Measurements from ENCODE around the gene ITGAL.
A peak's percentile ranks its signal among the peaks of the same experiment; 100 is the strongest.
"Not testable (repeated sequence)": the region's sequence is repeated elsewhere in the genome, so short reads cannot be mapped to it uniquely, and the experiment has no call there.

Gene ITGAL

DNA sequence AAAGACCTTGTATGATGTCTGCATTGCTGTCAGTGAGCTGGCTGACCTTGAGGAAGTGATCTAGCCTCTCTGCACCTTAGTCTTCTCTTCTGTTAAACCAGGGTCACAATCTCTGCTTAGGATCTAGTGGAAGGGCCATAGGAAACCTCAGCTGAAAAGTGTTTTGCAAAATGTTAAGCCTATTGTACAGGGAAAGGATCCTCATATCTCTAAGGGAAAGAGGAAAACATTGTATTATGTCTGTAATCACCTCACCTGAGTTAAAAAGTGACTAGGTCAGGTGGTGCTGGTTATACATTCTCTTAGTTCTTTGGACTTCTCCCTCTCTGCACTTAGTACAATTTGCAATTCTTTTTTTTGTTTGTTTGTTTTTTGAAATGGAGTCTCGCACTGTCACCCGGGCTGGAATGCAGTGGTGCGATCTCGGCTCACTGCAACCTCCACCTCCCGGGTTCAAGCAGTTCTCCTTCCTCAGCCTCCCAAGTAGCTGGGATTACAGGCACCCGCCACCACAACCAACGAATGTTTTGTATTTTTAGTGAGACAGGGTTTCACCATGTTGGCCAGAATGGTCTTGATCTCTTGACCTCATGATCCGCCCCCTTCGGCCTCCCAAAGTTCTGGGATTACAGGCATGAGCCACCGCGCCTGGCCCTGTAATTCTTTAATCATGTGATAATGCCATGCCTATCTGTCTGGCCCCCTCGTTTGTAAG is 24.9 kb upstream of the ITGAL start:
- H3K9me3 Mint-ChIP-seq = no peaks in the 10 kb centered on the region
- H3K36me3 Mint-ChIP-seq = peaks cover 31% of the 10 kb centered on the region
- no peak overlapping the region for H3K27ac Mint-ChIP-seq
- no peak overlapping the region for H3K4me3 Mint-ChIP-seq
- no peak for ATAC-seq
- peaks cover 55% of the 10 kb centered on the region for H3K4me1 Mint-ChIP-seq
- no peak for DNase-seq (ENCODE audit: low spot score in 2 of 2)

DNA sequence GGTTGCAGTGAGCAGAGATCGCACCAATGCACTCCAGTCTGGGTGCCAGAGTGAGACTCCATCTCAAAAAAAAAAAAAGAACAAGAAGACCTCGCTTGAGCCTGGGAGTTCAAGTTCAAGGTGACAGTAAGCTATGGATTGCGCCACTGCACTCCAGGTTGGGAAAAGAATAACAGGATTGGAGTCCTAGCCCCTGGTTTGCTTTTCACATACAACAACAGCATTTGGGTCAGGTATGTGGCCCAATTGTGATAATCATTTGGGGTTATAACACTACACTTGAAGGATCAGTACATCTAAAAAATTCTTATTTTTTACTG is 23.5 kb upstream of the ITGAL start:
- Mint-ChIP-seq H3K27ac (no peak overlapping the region), H3K36me3 (peaks cover 19% of the 10 kb centered on the region), H3K4me3 (no peak overlapping the region), H3K4me1 (peaks cover 49% of the 10 kb centered on the region), H3K9me3 (no peaks in the 10 kb centered on the region)
- ATAC-seq (no peak), DNase-seq (ENCODE audit: low spot score in 2 of 2) (no peak)

DNA sequence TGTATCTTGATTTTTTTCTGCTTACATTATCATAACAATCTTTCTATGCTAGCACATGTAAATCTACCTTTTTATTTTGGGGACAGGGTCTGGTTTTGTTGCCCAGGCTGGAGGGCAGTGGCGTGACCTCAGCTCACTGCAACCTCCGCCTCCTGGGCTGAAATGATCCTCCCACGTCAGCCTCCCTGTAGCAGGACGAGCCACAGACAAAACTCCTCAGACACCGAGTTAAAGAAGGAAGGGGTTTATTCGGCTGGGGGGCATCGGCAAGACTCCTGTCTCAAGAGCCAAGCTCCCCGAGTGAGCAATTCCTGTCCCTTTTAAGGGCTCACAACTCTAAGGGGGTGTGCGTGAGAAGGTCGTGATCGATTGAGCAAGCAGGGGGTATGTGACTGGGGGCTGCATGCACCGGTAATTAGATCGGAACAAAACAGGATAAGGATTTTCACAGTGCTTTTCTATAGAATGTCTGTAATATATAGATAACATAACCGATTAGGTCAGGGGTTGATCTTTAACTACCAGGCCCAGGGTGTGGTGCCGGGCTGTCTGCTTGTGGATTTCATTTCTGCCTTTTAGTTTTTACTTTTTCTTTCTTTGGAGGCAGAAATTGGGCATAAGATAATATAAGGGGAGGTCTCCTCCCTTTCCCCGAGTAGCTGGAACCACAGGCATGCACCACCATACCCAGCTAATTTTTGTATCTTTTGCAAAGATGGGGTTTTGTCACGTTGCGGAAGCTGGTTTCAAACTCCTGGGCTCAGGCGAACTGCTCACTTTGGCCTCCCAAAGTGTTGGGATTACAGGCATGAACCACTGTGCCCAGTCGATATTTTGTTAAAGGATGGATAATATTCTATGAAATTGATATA is 19.6 kb upstream of the ITGAL start:
- H3K9me3 Mint-ChIP-seq; ATAC-seq; DNase-seq (ENCODE audit: low spot score in 2 of 2); H3K36me3 Mint-ChIP-seq; H3K4me3 Mint-ChIP-seq: not testable (repeated sequence)
- Mint-ChIP-seq H3K27ac (peak overlapping the region; percentile 34), H3K4me1 (peaks cover 64% of the 10 kb centered on the region)

DNA sequence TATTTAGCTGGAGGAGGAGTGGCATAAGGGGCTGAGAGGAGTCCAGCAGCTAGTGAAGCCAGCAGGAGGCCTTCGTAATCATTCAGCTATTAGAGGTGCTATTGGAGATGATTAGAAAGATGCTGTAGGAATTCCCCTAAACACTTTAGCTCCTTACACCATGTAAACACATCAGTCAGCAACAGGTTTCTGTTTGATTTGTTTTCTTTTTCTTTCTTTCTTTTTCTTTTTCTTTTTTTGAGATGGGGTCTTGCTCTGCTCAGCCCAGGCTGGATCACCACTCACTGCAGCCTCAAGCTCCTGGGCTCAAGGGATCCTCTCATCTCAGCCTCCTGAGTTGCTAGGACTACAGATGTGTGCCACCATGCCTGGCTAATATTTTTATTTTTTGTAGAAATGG is 16.2 kb upstream of the ITGAL start:
- peaks cover 10% of the 10 kb centered on the region for H3K36me3 Mint-ChIP-seq
- peak; percentile 40 for ATAC-seq
- H3K4me3 Mint-ChIP-seq = peak overlapping the region; percentile 64
- peak overlapping the region; percentile 87 for H3K27ac Mint-ChIP-seq
- DNase-seq (ENCODE audit: low spot score in 2 of 2) = no peak
- H3K4me1 Mint-ChIP-seq = peaks cover 75% of the 10 kb centered on the region
- no peaks in the 10 kb centered on the region for H3K9me3 Mint-ChIP-seq

DNA sequence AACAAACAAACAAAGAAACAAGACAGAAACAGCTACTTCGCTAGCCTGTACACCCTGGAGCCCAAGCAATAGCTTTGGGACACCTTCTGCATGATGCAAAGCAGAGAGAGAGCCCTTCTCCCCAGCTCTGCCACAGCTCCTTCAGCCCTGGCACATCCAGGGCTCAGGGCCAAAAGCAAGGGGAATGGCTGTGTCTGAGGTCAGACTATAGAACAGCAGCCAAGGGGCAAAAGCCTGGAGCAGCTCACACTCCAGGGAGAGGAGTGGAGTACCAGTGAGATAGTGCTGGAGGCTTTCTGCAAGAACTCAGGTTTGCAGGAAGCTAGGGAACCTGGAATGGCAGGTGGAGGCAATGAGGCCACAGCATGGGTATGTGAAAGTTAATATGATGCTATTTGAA is 15.3 kb upstream of the ITGAL start:
- H3K36me3 Mint-ChIP-seq = peaks cover 10% of the 10 kb centered on the region
- peak overlapping the region; percentile 64 for H3K4me3 Mint-ChIP-seq
- peaks cover 78% of the 10 kb centered on the region for H3K4me1 Mint-ChIP-seq
- ATAC-seq (no peak), DNase-seq (ENCODE audit: low spot score in 2 of 2) (no peak)
- H3K27ac Mint-ChIP-seq = peak overlapping the region; percentile 87
- no peaks in the 10 kb centered on the region for H3K9me3 Mint-ChIP-seq

DNA sequence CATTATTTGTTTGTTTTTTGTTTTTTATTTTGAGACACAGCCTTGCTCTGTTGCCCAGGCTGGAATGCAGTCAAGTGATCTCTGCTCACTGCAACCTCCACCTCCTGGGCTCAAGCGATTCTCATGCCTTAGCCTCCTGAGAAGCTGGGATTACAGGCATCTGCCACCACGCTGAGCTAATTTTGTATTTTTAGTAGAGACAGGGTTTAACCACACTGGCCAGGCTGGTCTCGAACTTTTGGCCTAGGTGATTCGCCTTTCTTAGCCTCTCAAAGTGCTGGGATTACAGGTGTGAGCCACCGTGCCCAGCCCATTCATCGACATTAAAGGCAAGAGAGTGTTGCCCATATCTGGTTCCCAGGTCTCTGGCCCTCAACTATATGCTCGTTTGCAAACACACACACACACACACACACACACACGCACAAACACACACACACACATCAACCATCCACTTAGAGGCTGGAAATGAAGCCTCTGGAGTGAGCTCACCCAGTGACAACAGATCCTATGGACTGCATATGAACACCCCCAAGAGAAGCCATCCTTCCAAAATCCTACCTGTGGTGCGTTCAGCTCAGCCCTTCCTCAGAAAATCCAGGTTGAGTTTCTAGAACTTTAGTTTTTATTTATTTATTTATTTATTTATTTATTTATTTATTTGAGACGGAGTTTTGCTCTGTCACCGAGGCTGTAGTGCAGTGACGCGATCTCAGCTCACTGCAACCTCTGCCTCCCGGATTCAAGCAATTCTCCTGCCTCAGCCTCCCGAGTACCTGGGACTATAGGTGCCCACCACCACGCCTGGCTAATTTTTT is 14.6 kb upstream of the ITGAL start:
- peak overlapping the region; percentile 95 for H3K27ac Mint-ChIP-seq
- peaks cover 71% of the 10 kb centered on the region for H3K4me1 Mint-ChIP-seq
- peak overlapping the region; percentile 64 for H3K4me3 Mint-ChIP-seq
- H3K36me3 Mint-ChIP-seq = peaks cover 10% of the 10 kb centered on the region
- H3K9me3 Mint-ChIP-seq = no peaks in the 10 kb centered on the region
- DNase-seq (ENCODE audit: low spot score in 2 of 2) (no peak), ATAC-seq (no peak)

DNA sequence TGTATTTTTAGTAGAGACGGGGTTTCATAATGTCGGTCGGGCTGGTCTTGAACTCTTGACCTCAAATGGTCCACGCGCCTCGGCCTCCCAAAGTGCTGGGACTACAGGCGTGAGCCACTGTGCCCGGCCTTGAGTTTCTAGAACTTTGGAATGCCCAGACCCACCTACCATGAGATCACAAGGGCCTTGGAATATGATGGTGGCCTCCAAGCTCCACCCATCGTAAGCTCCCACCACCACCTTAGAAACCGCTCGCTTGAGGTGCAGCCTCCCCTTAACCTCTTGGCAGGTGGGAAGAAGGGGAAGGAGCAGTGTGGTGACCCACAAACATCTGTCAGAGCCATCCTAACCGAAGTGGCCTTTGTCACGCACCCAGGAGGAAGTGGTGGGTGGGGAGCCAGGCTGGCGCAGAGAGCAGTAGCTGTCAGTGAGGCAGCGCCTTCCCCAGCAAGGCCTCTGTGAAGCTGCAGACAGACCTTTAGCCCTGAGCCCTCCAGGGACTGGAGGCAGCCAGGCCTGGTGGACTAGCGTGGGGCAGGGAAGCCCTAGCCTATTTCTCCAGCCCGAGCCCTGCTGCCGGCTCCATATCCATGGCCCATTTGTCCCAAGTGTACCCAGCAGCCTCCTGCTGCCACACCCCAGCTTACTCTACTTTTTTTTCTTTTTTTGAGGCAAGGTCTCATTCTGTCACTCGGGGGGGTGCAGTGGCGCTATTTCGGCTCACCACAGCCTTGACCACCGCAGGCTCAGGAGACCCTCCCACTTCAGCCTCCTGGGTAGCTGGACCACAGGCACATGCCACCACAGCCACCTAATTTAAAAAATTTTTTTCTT is 13.8 kb upstream of the ITGAL start:
- DNase-seq (ENCODE audit: low spot score in 2 of 2) = peak; percentile 77 to 94
- H3K4me1 Mint-ChIP-seq = peaks cover 70% of the 10 kb centered on the region
- no peaks in the 10 kb centered on the region for H3K9me3 Mint-ChIP-seq

DNA sequence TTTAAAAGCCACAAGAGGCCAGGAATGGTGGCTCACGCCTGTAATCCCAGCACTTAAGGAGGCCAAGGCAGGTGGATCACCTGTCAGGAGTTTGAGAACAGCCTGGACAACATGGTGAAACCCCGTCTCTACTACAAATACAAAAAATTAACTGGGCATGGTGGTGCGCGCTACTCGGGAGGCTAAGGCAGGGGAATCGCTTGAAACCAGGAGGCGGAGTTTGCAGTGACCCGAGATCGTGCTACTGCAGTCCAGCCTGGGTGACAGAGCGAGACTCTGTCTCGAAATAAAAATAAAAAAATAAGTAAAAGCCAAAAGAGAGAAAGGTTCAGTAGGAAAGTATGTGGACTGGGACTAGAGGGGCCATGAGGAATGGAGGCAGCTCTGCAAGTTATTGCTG is 13.1 kb upstream of the ITGAL start:
- Mint-ChIP-seq H3K27ac (peak overlapping the region; percentile 95), H3K9me3 (no peaks in the 10 kb centered on the region), H3K4me1 (peaks cover 64% of the 10 kb centered on the region), H3K4me3 (peak overlapping the region; percentile 64), H3K36me3 (peaks cover 10% of the 10 kb centered on the region)
- no peak for DNase-seq (ENCODE audit: low spot score in 2 of 2)
- no peak for ATAC-seq

More for the DNA sequence above, 13.8 kb upstream of the ITGAL start:
- Mint-ChIP-seq H3K36me3 (peaks cover 10% of the 10 kb centered on the region), H3K27ac (peak overlapping the region; percentile 95), H3K4me3 (peak overlapping the region; percentile 64)
- ATAC-seq = peak; percentile 99

DNA sequence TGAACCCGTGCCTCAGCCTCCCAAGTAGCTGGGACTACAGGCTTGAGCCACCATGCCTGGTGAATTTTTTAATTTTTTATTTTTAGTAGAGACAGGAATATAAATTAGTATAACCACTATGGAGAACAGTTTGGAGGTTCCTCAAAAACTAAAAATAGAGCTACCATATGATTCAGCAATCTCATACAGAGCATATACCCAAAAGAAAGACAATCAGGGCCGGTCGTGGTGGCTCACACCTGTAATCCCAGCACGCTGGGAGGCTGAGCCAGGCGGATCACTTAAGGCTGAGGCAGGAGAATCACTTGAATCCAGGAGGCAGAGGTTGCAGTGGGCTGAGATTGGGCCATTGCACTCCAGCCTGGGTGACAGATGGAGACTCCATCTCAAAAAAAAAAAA is 11.1 kb upstream of the ITGAL start:
- peaks cover 10% of the 10 kb centered on the region for H3K36me3 Mint-ChIP-seq
- H3K9me3 Mint-ChIP-seq; ATAC-seq; H3K4me3 Mint-ChIP-seq; DNase-seq (ENCODE audit: low spot score in 2 of 2): not testable (repeated sequence)
- H3K27ac Mint-ChIP-seq = peak overlapping the region; percentile 70
- H3K4me1 Mint-ChIP-seq = peaks cover 54% of the 10 kb centered on the region

DNA sequence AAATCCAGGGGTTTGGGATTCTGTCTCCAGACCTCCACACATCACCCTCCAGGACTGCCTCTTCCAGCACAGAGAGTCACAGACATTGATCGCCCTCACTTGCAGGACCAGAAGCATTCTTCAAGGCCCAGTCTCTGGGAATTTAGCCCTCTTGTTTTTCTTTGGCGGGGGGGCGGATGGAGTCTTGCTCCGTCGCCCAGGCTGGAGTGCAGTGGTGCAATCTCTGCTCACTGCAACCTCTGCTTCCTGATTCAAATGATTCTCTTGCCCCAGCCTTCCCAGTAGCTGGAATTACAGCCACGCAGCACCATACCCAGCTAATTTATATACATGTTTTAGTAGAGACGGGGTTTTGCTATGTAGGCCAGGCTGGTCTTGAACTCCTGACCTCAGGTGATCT is 8.5 kb upstream of the ITGAL start:
- Mint-ChIP-seq H3K27ac (no peak overlapping the region), H3K9me3 (no peaks in the 10 kb centered on the region), H3K4me1 (peaks cover 29% of the 10 kb centered on the region)

DNA sequence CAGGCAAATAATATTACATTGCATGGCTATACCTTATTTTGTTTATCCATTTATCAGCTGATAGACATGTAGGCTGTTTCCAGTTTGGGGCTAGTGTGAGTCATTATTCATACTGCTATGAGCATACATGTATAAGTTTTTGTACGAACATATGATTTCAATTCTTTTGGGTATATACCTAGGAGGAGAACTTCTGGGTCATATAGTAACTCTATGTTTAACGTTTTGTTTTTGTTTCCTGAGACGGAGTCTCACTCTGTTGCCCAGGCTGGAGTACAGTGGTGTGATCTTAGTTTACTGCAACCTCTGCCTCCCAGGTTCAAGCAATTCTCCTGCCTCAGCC is 2.4 kb upstream of the ITGAL start:
- peak overlapping the region; percentile 97 for H3K4me3 Mint-ChIP-seq
- H3K9me3 Mint-ChIP-seq = no peaks in the 10 kb centered on the region
- H3K4me1 Mint-ChIP-seq = peaks cover 49% of the 10 kb centered on the region
- no peak for DNase-seq (ENCODE audit: low spot score in 2 of 2)
- H3K27ac Mint-ChIP-seq = peak overlapping the region; percentile 96
- peak; percentile 53 for ATAC-seq
- peaks cover 46% of the 10 kb centered on the region for H3K36me3 Mint-ChIP-seq

More for the DNA sequence above, 8.5 kb upstream of the ITGAL start:
- ATAC-seq (no peak), DNase-seq (ENCODE audit: low spot score in 2 of 2) (no peak)
- H3K4me3 Mint-ChIP-seq = no peak overlapping the region
- H3K36me3 Mint-ChIP-seq = peaks cover 3% of the 10 kb centered on the region

DNA sequence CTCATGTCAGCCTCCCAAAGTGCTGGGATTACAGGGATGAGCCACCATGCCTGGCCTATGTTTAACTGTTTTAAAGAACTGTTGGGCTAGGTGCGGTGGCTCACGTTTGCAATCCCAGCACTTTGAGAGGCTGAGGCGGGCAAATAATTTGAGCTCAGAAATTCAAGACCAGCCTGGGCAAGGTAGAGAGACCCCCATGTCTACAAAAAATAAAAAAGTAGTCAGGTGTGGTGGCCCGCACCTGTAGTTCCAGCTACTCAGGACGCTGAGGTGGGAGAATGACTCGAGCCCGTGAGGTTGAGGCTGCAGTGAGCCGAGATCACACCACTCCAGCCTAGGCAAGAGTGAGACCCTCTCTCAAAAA is 1.9 kb upstream of the ITGAL start:
- peaks cover 52% of the 10 kb centered on the region for H3K4me1 Mint-ChIP-seq

DNA sequence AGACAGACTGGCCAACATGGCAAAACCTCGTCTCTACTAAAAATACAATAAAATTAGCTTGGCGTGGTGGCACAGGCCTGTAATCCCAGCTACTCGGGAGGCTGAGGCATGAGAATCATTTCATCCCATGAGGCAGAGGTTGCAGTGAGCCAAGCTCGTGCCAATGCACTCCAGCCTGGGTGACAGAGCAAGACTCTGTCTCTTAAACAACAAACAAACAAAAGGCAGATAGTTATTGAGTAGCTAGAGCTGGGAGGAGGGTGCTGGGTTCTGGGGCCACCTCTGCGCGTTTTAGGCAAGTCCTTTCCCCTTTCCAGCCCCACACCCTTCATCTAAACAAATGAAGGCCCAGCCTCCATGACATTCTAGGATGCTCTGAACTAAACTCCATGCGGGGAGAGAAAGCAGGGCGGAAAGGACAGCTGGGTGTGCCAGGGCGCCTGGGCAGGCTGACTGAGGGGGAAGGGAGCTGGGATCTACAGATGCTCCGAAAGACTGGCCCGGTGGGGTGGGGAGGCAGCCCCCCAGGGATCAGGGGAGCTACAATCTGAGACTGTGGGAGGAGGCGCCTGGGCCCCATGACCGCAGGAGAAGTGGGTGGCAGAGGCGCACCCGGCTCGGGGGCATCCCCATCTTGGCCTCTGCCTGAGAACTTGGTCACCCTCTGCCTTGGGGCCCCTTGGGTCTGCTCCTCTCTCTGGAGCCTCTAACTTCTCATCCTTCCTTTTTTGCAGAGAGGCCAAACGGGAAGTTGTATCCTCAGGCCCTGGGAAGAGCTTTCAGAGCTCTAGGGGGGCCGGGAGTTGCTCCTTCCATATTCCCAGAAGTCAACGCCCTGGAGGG is 910 bp downstream of the ITGAL start:
- H3K9me3 Mint-ChIP-seq = no peaks in the 10 kb centered on the region
- peaks cover 63% of the 10 kb centered on the region for H3K4me1 Mint-ChIP-seq
- ATAC-seq (peak; percentile 67), DNase-seq (ENCODE audit: low spot score in 2 of 2) (peak; percentile 55 to 83)
- peak overlapping the region; percentile 96 for H3K27ac Mint-ChIP-seq
- H3K4me3 Mint-ChIP-seq = peak overlapping the region; percentile 97
- peaks cover 79% of the 10 kb centered on the region for H3K36me3 Mint-ChIP-seq

More for the DNA sequence above, 1.9 kb upstream of the ITGAL start:
- H3K9me3 Mint-ChIP-seq = no peaks in the 10 kb centered on the region
- H3K27ac Mint-ChIP-seq = peak overlapping the region; percentile 96
- ATAC-seq = no peak
- H3K4me3 Mint-ChIP-seq = peak overlapping the region; percentile 97
- peaks cover 50% of the 10 kb centered on the region for H3K36me3 Mint-ChIP-seq
- peak in 1 of 2 donors; percentile 62 for DNase-seq (ENCODE audit: low spot score in 2 of 2)

DNA sequence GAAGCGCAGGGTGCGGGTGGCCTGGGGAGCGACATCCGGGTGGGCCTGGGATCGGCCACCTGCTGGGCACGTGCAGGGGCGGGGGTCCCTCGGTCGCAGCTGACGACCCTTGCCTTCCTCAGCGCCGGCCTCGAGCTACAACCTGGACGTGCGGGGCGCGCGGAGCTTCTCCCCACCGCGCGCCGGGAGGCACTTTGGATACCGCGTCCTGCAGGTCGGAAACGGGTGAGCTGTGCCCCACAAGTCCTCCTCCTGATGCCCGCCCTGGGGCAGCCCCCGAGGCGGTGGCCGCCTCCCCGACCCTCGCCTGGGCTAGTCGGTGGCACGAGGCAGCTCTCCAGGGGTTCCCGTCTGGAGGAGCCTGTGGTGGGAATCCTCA is 1.5 kb downstream of the ITGAL start:
- Mint-ChIP-seq H3K36me3 (peaks cover 85% of the 10 kb centered on the region), H3K4me3 (peak overlapping the region; percentile 97), H3K27ac (peak overlapping the region; percentile 96), H3K9me3 (no peaks in the 10 kb centered on the region), H3K4me1 (peaks cover 69% of the 10 kb centered on the region)
- no peak for ATAC-seq
- no peak for DNase-seq (ENCODE audit: low spot score in 2 of 2)

All from stimulated activated effector memory CD8-positive, alpha-beta T cell treated with anti-CD3 and anti-CD28 coated beads, Interleukin-12 subunit alpha, Interleukin-12 subunit beta, amount 100 ng/mL, for 72 hours (primary cell).